Vein endothelial cell (primary cell): Measurements from ENCODE around the gene CENPVL3. TPM values are rescaled to one million over a fixed set of nuclear protein-coding genes. Genes with fewer than 3 reads are reported as not detected.

Experiments used
- total RNA-seq: library from RNA; depleted of rRNA; stranded (reverse); fragments of >200 nt; gene quantifications from 2 replicates; pipeline ENCODE4 v1.2.3, GENCODE V29; 2012

The CENPVL3 gene
- total RNA-seq = not detected in 2 replicates

DNA sequence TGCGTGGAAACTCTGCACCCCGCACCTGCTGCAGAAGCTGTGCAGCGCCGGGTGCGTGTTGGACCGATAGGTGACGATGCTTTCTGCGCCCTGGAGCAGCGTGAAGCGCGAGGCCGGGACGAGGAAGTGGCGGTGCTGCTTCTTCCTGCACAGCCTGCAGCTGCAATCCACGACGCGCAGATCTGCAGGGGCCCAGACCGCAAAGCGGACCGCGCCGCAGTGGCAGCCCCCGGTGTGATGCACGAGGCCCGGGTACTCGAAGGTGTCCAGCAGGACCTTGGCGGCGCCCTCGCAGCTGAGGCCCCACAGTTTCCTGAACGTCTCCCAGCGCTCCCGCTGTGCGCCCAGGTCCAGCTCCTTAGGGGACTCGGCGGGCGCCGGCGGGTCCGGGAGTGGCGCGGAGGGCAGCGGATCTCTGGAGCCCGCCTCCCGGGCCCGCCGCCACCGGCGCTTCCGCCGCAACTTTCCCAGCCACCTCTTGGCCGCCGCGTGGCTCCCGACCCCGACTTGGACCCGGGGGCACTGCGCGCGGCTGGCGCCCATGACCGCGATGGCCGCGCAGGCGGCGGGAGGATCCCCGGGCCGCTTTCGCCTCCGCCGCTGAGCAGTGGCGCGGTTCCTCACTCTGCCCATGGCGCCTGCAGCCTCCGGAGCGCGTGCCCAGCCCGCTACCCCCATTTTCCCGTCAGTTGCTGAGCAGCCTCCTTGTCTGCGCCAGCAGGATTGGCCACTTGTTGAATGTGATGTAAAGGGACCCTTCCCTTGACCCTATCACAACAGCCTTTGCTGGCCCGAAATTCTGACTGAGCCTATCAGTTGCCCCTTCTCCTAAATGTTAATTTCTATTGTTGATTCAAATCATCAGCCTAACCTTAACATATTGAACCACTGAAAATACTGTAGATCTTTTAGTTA lies at the start of gene CENPVL3:
Gene CENPVL3 (minus strand): TSS at position 672 of the 915 bp plus-strand sequence. CDS start 39 bp downstream, at position 633.

Other genes with a start within 250 kb of the CENPVL3 start
- 0.33 and 2.4 TPM in 2 replicates for gene NUDT11, start 122.3 kb downstream of the CENPVL3 start, total RNA-seq
- gene CENPVL2, start 63.9 kb upstream of the CENPVL3 start, total RNA-seq = not detected in 2 replicates
- not detected in 2 replicates for gene CENPVL1, start 91.6 kb upstream of the CENPVL3 start, total RNA-seq
- gene GSPT2, start 124.5 kb upstream of the CENPVL3 start, total RNA-seq = 6.2 and 7.1 TPM in 2 replicates